NT2/D1 (cell line): ENCODE results near the gene MT2A.

Experiments used
- DNase-seq: peaks from one replicate; pipeline ENCODE4 v3.0.0-alpha.2; 2011; ENCODE audit warnings: low read depth, low spot score
- H3K27me3 ChIP-seq: 2 replicates; pipeline ENCODE4 v1.6.0; 2011; ENCODE audit warnings: mild to moderate bottlenecking; ENCODE audit not compliant: insufficient read length, insufficient read depth
- H3K36me3 ChIP-seq: 2 replicates; pipeline ENCODE4 v1.6.1; 2011; ENCODE audit warnings: mild to moderate bottlenecking, low read length, mixed read lengths; ENCODE audit not compliant: insufficient read depth, insufficient read length
- H3K4me1 ChIP-seq: 2 replicates; pipeline ENCODE4 v1.5.1; 2011; ENCODE audit not compliant: insufficient read depth, insufficient read length
- H3K4me3 ChIP-seq: 2 replicates; pipeline ENCODE4 v1.5.1; 2011; ENCODE audit warnings: low read depth; ENCODE audit not compliant: insufficient read length
- H3K9ac ChIP-seq: 2 replicates; pipeline ENCODE4 v1.6.0; 2011; ENCODE audit warnings: low read depth; ENCODE audit not compliant: insufficient read length
- H3K9me3 ChIP-seq: 2 replicates; pipeline ENCODE4 v1.5.1; 2011; ENCODE audit warnings: mild to moderate bottlenecking, low read length; ENCODE audit not compliant: insufficient read depth
- SUZ12 ChIP-seq: IDR thresholded peaks from 2 replicates; pipeline ENCODE4 v1.6.1; 2011; ENCODE audit not compliant: insufficient read length, insufficient read depth; ENCODE audit errors: extremely low read depth
- YY1 ChIP-seq: IDR thresholded peaks from 2 replicates; pipeline ENCODE4 v1.6.1; 2011; ENCODE audit not compliant: insufficient read length, insufficient read depth
- ZNF274 ChIP-seq: IDR thresholded peaks from 2 replicates; pipeline ENCODE4 v1.6.1; 2011; ENCODE audit warnings: mild to moderate bottlenecking, low read depth, low read length

The MT2A gene

DNA sequence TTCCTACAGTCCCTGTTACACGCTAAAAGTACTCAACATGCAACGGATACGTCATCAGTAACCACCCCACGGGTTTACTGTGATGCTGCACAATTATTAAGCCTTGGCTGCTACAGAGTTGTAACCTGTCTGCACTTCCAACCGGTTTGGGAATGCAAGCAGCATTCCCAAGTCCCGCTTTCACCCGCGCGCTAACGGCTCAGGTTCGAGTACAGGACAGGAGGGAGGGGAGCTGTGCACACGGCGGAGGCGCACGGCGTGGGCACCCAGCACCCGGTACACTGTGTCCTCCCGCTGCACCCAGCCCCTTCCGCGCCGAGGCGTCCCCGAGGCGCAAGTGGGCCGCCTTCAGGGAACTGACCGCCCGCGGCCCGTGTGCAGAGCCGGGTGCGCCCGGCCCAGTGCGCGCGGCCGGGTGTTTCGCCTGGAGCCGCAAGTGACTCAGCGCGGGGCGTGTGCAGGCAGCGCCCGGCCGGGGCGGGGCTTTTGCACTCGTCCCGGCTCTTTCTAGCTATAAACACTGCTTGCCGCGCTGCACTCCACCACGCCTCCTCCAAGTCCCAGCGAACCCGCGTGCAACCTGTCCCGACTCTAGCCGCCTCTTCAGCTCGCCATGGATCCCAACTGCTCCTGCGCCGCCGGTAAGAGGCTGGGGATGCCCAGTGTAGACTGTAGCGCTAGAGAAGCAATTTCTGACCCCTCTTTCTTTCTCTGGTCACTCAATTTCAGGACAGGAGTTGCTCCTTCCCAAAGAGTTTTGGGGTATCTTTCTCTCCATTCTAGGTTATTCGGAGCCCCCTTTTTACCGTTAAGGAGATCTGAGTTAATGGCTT is at the start of gene MT2A:
MT2A (plus strand) TSS at position 542 of the 833 bp plus-strand sequence; CDS start at position 614, 72 bp downstream.
- DNase-seq = peak; percentile 95
- peak within 1 kb of the TSS; percentile 83 for H3K9ac ChIP-seq
- peaks cover 17% of the 10 kb centered on the region for H3K4me1 ChIP-seq
- no peaks in the 10 kb centered on the region for H3K9me3 ChIP-seq
- no peaks in the 10 kb centered on the region for H3K27me3 ChIP-seq
- no peak for TF ChIP-seq ZNF274
- no peak for TF ChIP-seq SUZ12
- TF ChIP-seq YY1 = no peak
- peak within 1 kb of the TSS; percentile 68 for H3K4me3 ChIP-seq
- H3K36me3 ChIP-seq = peaks cover 6% of the 10 kb centered on the region

DNA sequence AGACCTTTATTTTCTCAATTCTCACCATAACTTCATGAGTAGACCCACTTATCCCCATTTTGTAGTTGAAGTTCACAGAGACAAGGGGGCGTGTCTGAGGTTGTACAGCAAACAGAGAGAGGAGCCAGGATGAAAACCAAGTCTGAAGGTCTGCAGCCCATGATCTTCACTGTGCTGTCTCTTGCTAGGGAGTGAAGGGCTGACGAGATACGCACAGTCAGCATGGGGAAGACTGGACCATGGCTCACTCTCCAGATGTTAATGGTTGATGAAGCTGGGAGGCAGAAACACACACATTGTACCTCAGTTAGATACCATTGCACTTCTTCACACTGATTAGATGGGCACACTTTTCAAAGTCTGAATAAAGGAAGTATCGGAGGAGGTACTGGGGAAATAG is 49.3 kb upstream of the MT2A start:
- H3K9ac ChIP-seq = no peak overlapping the region
- peaks cover 3% of the 10 kb centered on the region for H3K27me3 ChIP-seq
- H3K9me3 ChIP-seq = no peaks in the 10 kb centered on the region
- no peak for DNase-seq
- TF ChIP-seq YY1 (no peak), ZNF274 (no peak), SUZ12 (no peak)
- no peak overlapping the region for H3K4me3 ChIP-seq
- H3K36me3 ChIP-seq = no peaks in the 10 kb centered on the region
- H3K4me1 ChIP-seq = no peaks in the 10 kb centered on the region

DNA sequence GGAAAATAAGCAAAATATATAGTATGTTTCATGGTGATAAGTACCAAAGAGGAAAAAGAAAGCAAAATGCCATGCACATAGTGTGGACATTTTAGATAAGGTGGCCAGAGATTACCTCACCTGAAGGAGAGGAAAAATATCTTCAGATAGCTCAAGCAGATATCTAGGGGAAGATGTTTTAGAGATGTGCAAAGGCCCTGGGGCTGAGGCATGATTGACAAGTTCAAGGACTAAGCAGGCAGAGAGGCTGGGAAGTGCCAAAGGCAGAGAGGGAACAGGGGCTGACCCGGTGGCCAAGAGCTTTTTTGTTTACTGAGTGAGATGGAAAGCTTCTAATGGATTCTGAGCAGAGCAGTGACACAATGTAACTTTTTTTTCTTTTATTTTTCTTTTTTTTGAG is 47.9 kb upstream of the MT2A start:
- DNase-seq = no peak
- TF ChIP-seq SUZ12 = no peak
- no peak for TF ChIP-seq YY1
- no peak for TF ChIP-seq ZNF274
- H3K9ac ChIP-seq = no peak overlapping the region
- H3K4me1 ChIP-seq = no peaks in the 10 kb centered on the region
- no peaks in the 10 kb centered on the region for H3K9me3 ChIP-seq
- H3K27me3 ChIP-seq = peaks cover 3% of the 10 kb centered on the region
- no peak overlapping the region for H3K4me3 ChIP-seq
- no peaks in the 10 kb centered on the region for H3K36me3 ChIP-seq

DNA sequence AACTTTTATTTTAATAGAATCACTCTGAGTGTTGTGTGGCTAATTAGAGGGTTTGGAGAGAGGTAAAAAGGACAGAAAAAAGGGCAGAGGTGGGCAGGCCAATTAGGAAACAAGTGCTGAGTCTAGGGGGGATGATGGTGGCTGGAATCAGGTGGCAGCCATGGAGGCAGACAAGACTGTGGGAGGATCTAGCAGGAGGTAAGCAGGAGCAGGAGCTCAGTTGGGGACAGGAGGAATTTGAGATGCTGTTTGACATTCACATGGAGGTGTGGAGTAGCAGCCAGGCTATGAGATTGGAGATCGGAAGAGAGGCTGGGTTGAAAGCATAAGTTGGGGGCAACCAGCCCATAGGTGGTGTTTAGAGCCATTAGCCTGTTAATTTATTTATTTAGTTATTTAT is 47.3 kb upstream of the MT2A start:
- no peak overlapping the region for H3K9ac ChIP-seq
- H3K4me3 ChIP-seq = no peak overlapping the region
- H3K4me1 ChIP-seq = no peaks in the 10 kb centered on the region
- TF ChIP-seq ZNF274 = no peak
- no peak for TF ChIP-seq YY1
- no peak for TF ChIP-seq SUZ12
- H3K27me3 ChIP-seq = peaks cover 3% of the 10 kb centered on the region
- no peaks in the 10 kb centered on the region for H3K36me3 ChIP-seq
- H3K9me3 ChIP-seq = no peaks in the 10 kb centered on the region
- no peak for DNase-seq

DNA sequence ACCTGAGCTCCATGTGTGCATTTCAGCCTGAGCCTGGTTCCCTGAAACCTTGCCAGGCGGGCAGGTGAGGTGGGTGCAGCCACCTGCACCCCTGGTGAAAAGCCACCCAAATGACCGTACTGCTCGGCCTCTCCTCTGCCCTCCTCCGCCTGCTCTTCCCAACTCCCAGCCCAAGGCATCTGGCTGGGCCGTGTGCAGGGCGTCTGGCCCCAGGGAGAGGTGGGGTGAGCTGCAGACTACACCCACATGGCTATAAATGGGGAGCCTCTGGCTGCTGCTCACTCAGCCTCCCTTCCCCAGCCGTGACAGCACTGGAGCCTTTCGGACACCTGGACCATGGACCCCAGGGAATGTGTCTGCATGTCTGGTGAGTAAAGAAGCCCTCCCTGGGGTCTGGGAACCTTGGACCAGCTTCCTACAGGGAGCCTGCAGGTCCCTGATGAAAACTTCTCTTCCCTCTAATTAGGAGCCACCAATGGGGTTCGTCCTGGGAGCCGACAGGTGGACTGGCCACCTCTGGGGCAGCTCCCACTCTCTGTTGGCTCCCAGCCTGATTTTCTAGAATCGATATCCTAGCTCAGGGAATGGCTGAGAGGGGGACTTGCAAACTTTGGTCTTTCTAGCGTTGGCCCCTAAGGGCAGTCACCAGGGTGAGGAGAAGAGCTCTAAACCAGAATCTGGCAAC is 43.4 kb upstream of the MT2A start, which contains the start of gene MT4:
MT4 (plus strand) TSS at position 281 of the 685 bp plus-strand sequence; CDS start at position 337, 56 bp downstream.
- H3K4me1 ChIP-seq = no peaks in the 10 kb centered on the region
- no peak within 1 kb of the TSS for H3K9ac ChIP-seq
- TF ChIP-seq SUZ12 (no peak), ZNF274 (no peak), YY1 (no peak)
- DNase-seq = no peak
- no peaks in the 10 kb centered on the region for H3K27me3 ChIP-seq
- H3K9me3 ChIP-seq = no peaks in the 10 kb centered on the region
- H3K36me3 ChIP-seq = no peaks in the 10 kb centered on the region
- no peak within 1 kb of the TSS for H3K4me3 ChIP-seq

DNA sequence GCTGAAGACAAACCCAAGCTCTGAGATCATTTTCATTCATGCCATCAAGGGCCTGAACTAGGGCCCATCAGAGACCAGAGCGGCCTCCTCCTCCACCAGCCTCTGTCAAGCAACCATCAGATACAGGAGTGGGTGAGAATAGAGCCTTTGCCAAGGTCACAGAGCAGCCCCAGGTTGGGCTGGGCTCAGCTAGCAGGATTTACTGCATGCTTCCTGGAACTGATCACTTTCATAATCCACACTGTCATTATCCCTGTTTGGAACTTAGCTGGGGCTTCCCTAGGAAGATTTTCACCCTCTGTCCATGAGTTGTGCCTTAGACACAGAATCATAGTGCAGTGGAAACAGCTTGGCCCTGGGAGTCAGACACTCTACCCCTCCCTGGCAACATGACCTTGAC is 38.4 kb upstream of the MT2A start:
- H3K27me3 ChIP-seq = no peaks in the 10 kb centered on the region
- no peaks in the 10 kb centered on the region for H3K36me3 ChIP-seq
- DNase-seq = no peak
- H3K9me3 ChIP-seq = no peaks in the 10 kb centered on the region
- H3K9ac ChIP-seq = no peak overlapping the region
- TF ChIP-seq YY1 (no peak), SUZ12 (no peak), ZNF274 (no peak)
- H3K4me1 ChIP-seq = peaks cover 6% of the 10 kb centered on the region
- H3K4me3 ChIP-seq = no peak overlapping the region

DNA sequence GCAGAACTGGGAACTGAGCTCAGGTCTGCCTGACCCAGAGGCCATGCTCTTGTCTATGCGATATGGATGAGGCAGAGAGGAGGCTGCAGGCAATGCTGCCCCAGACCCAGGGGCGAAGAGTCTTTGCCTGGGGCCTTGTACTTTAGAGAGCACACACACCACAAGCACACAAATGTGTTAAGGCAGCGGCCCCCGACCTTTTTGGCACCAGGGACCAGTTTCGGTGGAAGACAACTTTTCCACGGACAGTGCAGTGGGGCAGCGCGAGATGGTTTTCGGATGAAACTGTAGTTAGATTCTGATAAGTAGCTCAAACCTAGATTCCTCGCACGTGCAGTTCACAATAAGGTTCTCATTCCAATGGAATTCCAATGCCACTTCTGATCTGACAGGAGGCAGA is 36.9 kb upstream of the MT2A start:
- Histone ChIP-seq H3K4me3 (no peak overlapping the region), H3K27me3 (no peaks in the 10 kb centered on the region), H3K9me3 (no peaks in the 10 kb centered on the region), H3K36me3 (no peaks in the 10 kb centered on the region), H3K9ac (no peak overlapping the region), H3K4me1 (peaks cover 6% of the 10 kb centered on the region)
- TF ChIP-seq YY1 (no peak), ZNF274 (no peak), SUZ12 (no peak)
- DNase-seq = no peak
